Esophagus muscularis mucosa (tissue), 3 donors: ENCODE data around the gene LRFN3.
"Not testable (repeated sequence)": the region's sequence is repeated elsewhere in the genome, so short reads cannot be mapped to it uniquely, and the experiment has no call there.

Source experiments
- EP300 ChIP-seq: sonication (generic); formaldehyde crosslinking; IDR thresholded peaks from one replicate; pipeline ENCODE4 v1.6.1; 2017; ENCODE audit warnings: antibody characterized with exemption
- TF ChIP-seq, protein P1 (sequence below), 3 experiments: fragments of 200-600 bp in 2 of 3; fragments of 450-650 bp in 1 of 3; sonication (generic) in 2 of 3; IDR thresholded peaks; one replicate each; pipeline ENCODE4 v1.5.1; 2017 to 2019; ENCODE audit warnings: antibody characterized with exemption in 3 of 3, mild to moderate bottlenecking in 2 of 3, moderate library complexity in 1 of 3

GRCh38 chr19:35957411-35957810, 21.2 kb downstream of the LRFN3 start:
- TF ChIP-seq, protein P1, sequence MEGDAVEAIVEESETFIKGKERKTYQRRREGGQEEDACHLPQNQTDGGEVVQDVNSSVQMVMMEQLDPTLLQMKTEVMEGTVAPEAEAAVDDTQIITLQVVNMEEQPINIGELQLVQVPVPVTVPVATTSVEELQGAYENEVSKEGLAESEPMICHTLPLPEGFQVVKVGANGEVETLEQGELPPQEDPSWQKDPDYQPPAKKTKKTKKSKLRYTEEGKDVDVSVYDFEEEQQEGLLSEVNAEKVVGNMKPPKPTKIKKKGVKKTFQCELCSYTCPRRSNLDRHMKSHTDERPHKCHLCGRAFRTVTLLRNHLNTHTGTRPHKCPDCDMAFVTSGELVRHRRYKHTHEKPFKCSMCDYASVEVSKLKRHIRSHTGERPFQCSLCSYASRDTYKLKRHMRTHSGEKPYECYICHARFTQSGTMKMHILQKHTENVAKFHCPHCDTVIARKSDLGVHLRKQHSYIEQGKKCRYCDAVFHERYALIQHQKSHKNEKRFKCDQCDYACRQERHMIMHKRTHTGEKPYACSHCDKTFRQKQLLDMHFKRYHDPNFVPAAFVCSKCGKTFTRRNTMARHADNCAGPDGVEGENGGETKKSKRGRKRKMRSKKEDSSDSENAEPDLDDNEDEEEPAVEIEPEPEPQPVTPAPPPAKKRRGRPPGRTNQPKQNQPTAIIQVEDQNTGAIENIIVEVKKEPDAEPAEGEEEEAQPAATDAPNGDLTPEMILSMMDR (IDR thresholded peaks at IDR 0.05): not testable (repeated sequence)
- not testable (repeated sequence) for TF ChIP-seq EP300
